GM23338 (cell line): ENCODE measurements around the gene GCAT. TPM values are rescaled to one million over a fixed set of nuclear protein-coding genes. Genes with fewer than 3 reads are reported as not detected.

ENCODE experiments used
- ETS1 ChIP-seq: IDR thresholded peaks from 2 replicates; pipeline ENCODE4 v1.6.1; 2016; ENCODE audit warnings: antibody characterized with exemption
- EZH2phosphoT487 ChIP-seq: fragments of 200-600 bp; sonication (generic); IDR thresholded peaks from one replicate; pipeline ENCODE4 v1.8.1; 2018; ENCODE audit warnings: antibody characterized with exemption; ENCODE audit not compliant: unreplicated experiment
- JUNB ChIP-seq: IDR thresholded peaks from one replicate; pipeline ENCODE4 v1.6.1; 2016; ENCODE audit warnings: antibody characterized with exemption; ENCODE audit not compliant: unreplicated experiment
- POLR2AphosphoS5 ChIP-seq: IDR thresholded peaks from 2 replicates; pipeline ENCODE4 v1.6.1; 2016; ENCODE audit warnings: antibody characterized with exemption, low read depth
- STAT1 ChIP-seq: IDR thresholded peaks from one replicate; pipeline ENCODE4 v1.6.1; 2016; ENCODE audit warnings: antibody characterized with exemption; ENCODE audit not compliant: unreplicated experiment
- ZNF114 ChIP-seq: fragments of 250-450 bp; sonication (Bioruptor Pico); IDR thresholded peaks from 2 replicates; pipeline ENCODE4 v1.5.0; 2020; ENCODE audit warnings: mild to moderate bottlenecking, moderate library complexity
- ZNF462 ChIP-seq: fragments of 250-450 bp; sonication (Bioruptor Pico); IDR thresholded peaks from 2 replicates; pipeline ENCODE4 v1.5.0; 2020; ENCODE audit warnings: mild to moderate bottlenecking, moderate library complexity
- polyA plus RNA-seq: library from polyadenylated mRNA; unstranded; fragments of >200 nt; fragmentation: Nextera tagmentation; extraction: Ambion mirVana; gene quantifications from 2 replicates; pipeline ENCODE4 v1.2.1, GENCODE V29; 2016
- total RNA-seq: library from RNA; depleted of rRNA; stranded (reverse); fragments of >200 nt; shearing (Covaris generic); gene quantifications from 2 replicates; pipeline ENCODE4 v1.2.3, GENCODE V29; 2014
- TF ChIP-seq, protein P1 (sequence below), 2 experiments: fragments of 200-600 bp in 1 of 2; sonication (generic) in 1 of 2; conservative IDR thresholded peaks; 2 replicates each; pipeline versions ENCODE4 v1.5.1 to v1.6.1; 2016 to 2017; ENCODE audit warnings: antibody characterized with exemption in 2 of 2, low read depth in 2 of 2, mild to moderate bottlenecking in 2 of 2, moderate library complexity in 1 of 2

GCAT gene
- total and polyA plus RNA-seq, 2 experiments from 2014 or later = 36.8 to 61.3 TPM

- TF ChIP-seq ZNF462 (CRISPR knock-in tag) = no peak
- no peak for TF ChIP-seq ETS1
- TF ChIP-seq EZH2phosphoT487 = no peak
- no peak for TF ChIP-seq ZNF114
- TF ChIP-seq POLR2AphosphoS5 = no peak
- TF ChIP-seq JUNB = no peak
- TF ChIP-seq STAT1 = no peak
- TF ChIP-seq, protein P1, sequence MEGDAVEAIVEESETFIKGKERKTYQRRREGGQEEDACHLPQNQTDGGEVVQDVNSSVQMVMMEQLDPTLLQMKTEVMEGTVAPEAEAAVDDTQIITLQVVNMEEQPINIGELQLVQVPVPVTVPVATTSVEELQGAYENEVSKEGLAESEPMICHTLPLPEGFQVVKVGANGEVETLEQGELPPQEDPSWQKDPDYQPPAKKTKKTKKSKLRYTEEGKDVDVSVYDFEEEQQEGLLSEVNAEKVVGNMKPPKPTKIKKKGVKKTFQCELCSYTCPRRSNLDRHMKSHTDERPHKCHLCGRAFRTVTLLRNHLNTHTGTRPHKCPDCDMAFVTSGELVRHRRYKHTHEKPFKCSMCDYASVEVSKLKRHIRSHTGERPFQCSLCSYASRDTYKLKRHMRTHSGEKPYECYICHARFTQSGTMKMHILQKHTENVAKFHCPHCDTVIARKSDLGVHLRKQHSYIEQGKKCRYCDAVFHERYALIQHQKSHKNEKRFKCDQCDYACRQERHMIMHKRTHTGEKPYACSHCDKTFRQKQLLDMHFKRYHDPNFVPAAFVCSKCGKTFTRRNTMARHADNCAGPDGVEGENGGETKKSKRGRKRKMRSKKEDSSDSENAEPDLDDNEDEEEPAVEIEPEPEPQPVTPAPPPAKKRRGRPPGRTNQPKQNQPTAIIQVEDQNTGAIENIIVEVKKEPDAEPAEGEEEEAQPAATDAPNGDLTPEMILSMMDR (conservative IDR thresholded peaks at IDR 0.05; ENCODE audit: low read depth in 2 of 2) = no peak
Observed at GRCh38 chr22:37843741-37844089, 36.0 kb downstream of the GCAT start (continued).
